Cardiac muscle cell (in vitro differentiated cells and primary cell): Measurements from ENCODE around the gene MAG. TPM values are rescaled to one million over a fixed set of nuclear protein-coding genes. Genes with fewer than 3 reads are reported as not detected.

Source experiments
- DNase-seq, 2 donors: peaks; one replicate each; pipeline versions ENCODE4 v3.0.0 to v3.0.0-alpha.2; 2010 to 2017; ENCODE audit warnings: low read depth in 1 of 2, low spot score in 1 of 2
- H3K27ac ChIP-seq: fragments of 200-600 bp; sonication (generic); 2 replicates; pipeline ENCODE4 v1.5.1; 2016
- H3K27me3 ChIP-seq: fragments of 200-600 bp; sonication (generic); 2 replicates; pipeline ENCODE4 v1.6.0; 2016; ENCODE audit warnings: control low read depth
- H3K36me3 ChIP-seq: fragments of 200-600 bp; sonication (generic); 2 replicates; pipeline ENCODE4 v1.5.1; 2016; ENCODE audit warnings: control low read depth
- H3K4me1 ChIP-seq: fragments of 200-600 bp; sonication (generic); 2 replicates; pipeline ENCODE4 v1.8.1; 2017; ENCODE audit warnings: low read depth, mild to moderate bottlenecking, mixed run types
- H3K4me3 ChIP-seq: fragments of 200-600 bp; sonication (generic); 2 replicates; pipeline ENCODE4 v1.5.1; 2016; ENCODE audit warnings: mild to moderate bottlenecking
- H3K9me3 ChIP-seq: fragments of 200-600 bp; sonication (generic); 2 replicates; pipeline ENCODE4 v1.5.1; 2017; ENCODE audit warnings: low read depth, mild to moderate bottlenecking, control low read depth
- polyA plus RNA-seq: library from polyadenylated mRNA; unstranded; fragments of >200 nt; fragmentation: Nextera tagmentation; extraction: Ambion mirVana; gene quantifications from 2 replicates; pipeline ENCODE4 v1.2.1, GENCODE V29; 2016
- total RNA-seq: library from RNA; depleted of rRNA; stranded (reverse); fragments of >200 nt; gene quantifications from 2 replicates; pipeline ENCODE4 v1.2.3, GENCODE V29; 2016
- TF ChIP-seq, protein P1 (sequence below): IDR thresholded peaks from 2 replicates; pipeline ENCODE4 v1.5.1; 2012; ENCODE audit warnings: low read depth, mild to moderate bottlenecking, low read length

Gene MAG
- total and polyA plus RNA-seq, 2 experiments from 2014 or later: 1.2 to 2.1 TPM

- no peak overlapping the region for H3K4me3 ChIP-seq
- TF ChIP-seq, protein P1, sequence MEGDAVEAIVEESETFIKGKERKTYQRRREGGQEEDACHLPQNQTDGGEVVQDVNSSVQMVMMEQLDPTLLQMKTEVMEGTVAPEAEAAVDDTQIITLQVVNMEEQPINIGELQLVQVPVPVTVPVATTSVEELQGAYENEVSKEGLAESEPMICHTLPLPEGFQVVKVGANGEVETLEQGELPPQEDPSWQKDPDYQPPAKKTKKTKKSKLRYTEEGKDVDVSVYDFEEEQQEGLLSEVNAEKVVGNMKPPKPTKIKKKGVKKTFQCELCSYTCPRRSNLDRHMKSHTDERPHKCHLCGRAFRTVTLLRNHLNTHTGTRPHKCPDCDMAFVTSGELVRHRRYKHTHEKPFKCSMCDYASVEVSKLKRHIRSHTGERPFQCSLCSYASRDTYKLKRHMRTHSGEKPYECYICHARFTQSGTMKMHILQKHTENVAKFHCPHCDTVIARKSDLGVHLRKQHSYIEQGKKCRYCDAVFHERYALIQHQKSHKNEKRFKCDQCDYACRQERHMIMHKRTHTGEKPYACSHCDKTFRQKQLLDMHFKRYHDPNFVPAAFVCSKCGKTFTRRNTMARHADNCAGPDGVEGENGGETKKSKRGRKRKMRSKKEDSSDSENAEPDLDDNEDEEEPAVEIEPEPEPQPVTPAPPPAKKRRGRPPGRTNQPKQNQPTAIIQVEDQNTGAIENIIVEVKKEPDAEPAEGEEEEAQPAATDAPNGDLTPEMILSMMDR: no peak
- H3K27ac ChIP-seq: no peak overlapping the region
- H3K36me3 ChIP-seq: no peaks in the 10 kb centered on the region
- H3K27me3 ChIP-seq: no peaks in the 10 kb centered on the region
- DNase-seq: no peak
- H3K4me1 ChIP-seq: no peaks in the 10 kb centered on the region
- no peaks in the 10 kb centered on the region for H3K9me3 ChIP-seq
These were observed 42.3 kb downstream of the MAG start for GRCh38 chr19:35334144-35334753.

DNA sequence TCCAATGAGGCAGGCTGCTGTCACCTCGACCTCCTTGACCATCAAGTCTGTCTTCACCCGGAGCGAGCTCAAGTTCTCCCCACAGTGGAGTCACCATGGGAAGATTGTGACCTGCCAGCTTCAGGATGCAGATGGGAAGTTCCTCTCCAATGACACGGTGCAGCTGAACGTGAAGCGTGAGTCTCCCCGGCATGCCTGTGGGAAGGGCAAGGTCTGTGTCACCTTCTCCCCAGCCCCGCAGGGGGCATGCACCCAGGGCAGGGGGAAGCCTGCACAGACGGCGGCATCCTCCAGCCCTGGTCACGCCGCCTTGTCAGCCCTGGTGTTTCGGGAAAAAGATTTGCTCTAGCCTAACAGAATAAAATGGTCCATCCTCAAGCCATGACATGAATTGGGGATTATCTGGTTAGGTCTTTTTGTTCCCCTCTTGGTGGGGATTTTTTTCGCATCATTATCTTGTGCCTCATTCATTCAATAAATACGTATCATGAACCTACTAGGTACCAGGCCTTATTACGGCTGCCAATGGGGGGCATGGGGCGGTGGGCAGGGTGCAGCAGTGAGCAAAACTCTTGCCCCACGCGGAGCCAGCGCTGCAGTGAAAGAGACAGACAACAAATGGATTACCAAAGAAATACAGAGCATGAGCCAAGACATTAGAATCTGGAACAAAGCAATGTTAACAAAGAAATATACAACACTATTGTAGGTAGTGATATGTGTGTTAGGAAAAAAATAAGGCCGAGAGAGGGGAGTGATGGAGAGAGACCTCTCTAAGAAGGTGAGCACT lies 44.4 kb downstream of the MAG start:
- H3K9me3 ChIP-seq: no peaks in the 10 kb centered on the region
- TF ChIP-seq, protein P1: no peak
- DNase-seq: no peak
- H3K36me3 ChIP-seq: no peaks in the 10 kb centered on the region
- no peaks in the 10 kb centered on the region for H3K27me3 ChIP-seq
- H3K4me3 ChIP-seq: no peak overlapping the region
- H3K27ac ChIP-seq: no peak overlapping the region
- H3K4me1 ChIP-seq: no peaks in the 10 kb centered on the region

GRCh38 chr19:35337097-35337983 lies 45.4 kb downstream of the MAG start:
- Histone ChIP-seq H3K27me3 (no peaks in the 10 kb centered on the region), H3K36me3 (no peaks in the 10 kb centered on the region), H3K27ac (no peak overlapping the region), H3K9me3 (no peaks in the 10 kb centered on the region), H3K4me1 (no peaks in the 10 kb centered on the region), H3K4me3 (no peak overlapping the region)
- no peak for DNase-seq
- TF ChIP-seq, protein P1: no peak

- TF ChIP-seq, protein P1: no peak
- no peak for DNase-seq
- no peaks in the 10 kb centered on the region for H3K27me3 ChIP-seq
- no peaks in the 10 kb centered on the region for H3K4me1 ChIP-seq
- no peak overlapping the region for H3K4me3 ChIP-seq
- H3K27ac ChIP-seq: no peak overlapping the region
- H3K9me3 ChIP-seq: no peaks in the 10 kb centered on the region
- H3K36me3 ChIP-seq: no peaks in the 10 kb centered on the region
These were observed 46.0 kb downstream of the MAG start for GRCh38 chr19:35337984-35338296.

GRCh38 chr19:35340431-35340830 lies 48.5 kb downstream of the MAG start:
- no peaks in the 10 kb centered on the region for H3K36me3 ChIP-seq
- TF ChIP-seq, protein P1: no peak
- DNase-seq: no peak
- H3K27me3 ChIP-seq: no peaks in the 10 kb centered on the region
- no peaks in the 10 kb centered on the region for H3K9me3 ChIP-seq
- H3K4me3 ChIP-seq: no peak overlapping the region
- H3K27ac ChIP-seq: no peak overlapping the region
- H3K4me1 ChIP-seq: no peaks in the 10 kb centered on the region
